Left renal pelvis (tissue), 4 donors: ENCODE results near the gene GAMT. TPM values are rescaled to one million over a fixed set of nuclear protein-coding genes. Genes with fewer than 3 reads are reported as not detected.

ENCODE experiments used
- DNase-seq, 4 donors: peaks; one replicate each; pipeline ENCODE4 v3.0.0-alpha.2; 2013; ENCODE audit warnings: low read depth in 4 of 4, low spot score in 3 of 4
- polyA plus RNA-seq, 4 donors: library from polyadenylated mRNA; unstranded; fragments of 120-200 nt; gene quantifications; one replicate each; pipeline ENCODE4 v1.2.1, GENCODE V29; 2013; ENCODE audit not compliant: insufficient read length in 4 of 4

Gene GAMT
- polyA plus RNA-seq, 4 donors: 24.2 to 37.3 (median 30.3) TPM

DNA sequence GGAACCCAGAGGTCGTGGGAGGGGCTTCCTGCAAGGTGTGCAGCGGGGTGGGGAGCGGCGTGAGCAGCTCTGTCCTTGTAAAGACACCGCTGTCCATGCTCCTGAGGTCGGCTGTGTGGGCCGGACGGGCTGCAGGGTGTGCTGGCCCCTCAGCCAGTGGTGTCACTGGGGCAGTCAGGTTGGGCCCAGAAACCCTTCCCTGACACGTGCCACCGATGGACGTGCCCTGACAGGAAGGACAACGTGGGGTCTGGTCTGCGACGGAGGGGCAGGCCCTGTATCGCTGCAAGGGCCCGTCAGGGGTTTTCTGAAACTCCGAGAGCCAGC is 32.7 kb upstream of the GAMT start:
- no peak for DNase-seq

DNA sequence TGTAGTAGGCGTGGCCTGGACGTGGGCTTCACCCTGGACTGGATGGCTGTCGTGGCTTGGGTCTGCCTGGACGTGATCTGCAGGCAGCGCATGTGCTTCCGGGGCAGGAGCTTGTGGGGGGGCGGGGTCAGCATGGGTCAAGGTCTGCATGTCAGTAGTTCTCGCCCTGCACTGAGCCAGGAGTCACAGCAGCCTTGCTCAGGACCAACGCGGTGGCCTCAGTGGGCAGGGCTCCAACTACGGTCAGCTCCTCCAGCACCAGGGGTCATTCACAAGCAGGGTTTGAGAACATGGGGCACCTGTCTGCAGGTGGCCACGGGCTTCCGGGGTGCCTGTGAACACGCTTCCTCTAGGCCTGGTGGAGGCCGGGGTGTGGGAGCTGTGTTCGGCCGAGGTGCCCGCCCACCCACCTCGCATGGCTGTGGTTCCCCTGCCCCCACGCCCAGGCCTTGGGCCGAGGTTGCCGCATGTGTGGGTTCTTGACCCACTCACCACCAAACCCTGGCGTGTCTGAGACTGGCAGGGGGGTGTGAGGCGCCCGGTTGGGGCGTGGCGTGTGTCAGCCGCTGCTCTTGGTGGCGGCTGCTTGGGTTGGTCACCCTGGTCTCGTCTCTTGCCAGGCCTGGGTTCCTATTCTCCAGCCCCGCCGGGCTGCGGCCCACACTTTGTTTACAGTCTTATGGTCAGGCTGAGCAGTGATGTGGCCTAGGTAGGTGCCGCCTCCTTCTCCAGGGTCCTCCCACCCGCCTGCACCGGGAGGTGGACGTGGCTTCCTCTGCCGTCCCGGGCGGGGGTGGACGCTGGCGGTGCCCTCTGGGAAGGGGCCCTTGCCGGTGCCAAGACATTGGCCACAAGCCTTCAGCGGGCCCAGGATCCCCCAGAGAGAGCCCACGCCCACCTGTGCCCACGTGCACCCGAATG is 32.0 kb upstream of the GAMT start:
- no peak for DNase-seq

GRCh38 chr19:1432507-1432887 is 31.2 kb upstream of the GAMT start:
- DNase-seq: no peak

DNA sequence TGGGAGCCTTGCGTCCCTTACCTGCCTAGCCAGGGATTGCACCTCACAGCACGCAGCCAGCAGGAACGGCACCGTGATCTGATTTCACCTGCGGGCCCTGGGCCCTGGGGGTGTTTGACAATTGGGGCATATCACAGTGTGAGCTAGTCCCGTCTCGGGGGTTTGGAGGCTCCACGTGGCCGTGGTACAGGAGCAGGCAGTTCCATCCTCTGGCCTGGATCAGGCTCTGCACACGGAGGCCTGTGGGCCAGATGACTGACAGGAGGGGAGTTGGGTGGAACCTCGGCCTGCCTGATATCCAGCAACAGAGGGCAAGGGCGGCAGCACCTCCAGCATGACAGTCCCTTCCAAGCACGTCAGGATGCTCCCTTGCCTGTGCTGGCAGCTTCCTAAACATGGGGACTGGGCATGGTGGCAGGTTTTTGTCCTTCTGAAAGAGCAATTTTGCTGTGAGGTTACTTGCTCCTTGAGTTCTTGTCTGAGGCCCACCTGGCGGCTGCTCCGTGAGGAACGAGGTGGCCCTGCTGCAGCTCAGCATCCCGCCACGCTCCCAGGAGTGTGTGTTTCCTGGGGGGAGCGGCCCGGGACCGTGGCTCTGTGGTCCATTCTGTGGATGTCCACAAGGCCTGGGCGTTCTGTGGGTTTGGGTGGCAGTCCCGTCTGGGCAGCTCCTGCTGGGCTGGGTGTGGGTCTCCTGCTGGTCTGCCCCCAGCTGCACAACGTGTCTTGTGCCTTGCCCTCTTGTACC is 30.6 kb upstream of the GAMT start:
- no peak for DNase-seq

- DNase-seq: no peak
Observed at GRCh38 chr19:1430246-1430645, 28.9 kb upstream of the GAMT start.

GRCh38 chr19:1429750-1430149 is 28.4 kb upstream of the GAMT start:
- no peak for DNase-seq

GRCh38 chr19:1428738-1429391 is 27.5 kb upstream of the GAMT start:
- DNase-seq: no peak

- DNase-seq: no peak
Observed at GRCh38 chr19:1427221-1427920, 26.0 kb upstream of the GAMT start.

DNA sequence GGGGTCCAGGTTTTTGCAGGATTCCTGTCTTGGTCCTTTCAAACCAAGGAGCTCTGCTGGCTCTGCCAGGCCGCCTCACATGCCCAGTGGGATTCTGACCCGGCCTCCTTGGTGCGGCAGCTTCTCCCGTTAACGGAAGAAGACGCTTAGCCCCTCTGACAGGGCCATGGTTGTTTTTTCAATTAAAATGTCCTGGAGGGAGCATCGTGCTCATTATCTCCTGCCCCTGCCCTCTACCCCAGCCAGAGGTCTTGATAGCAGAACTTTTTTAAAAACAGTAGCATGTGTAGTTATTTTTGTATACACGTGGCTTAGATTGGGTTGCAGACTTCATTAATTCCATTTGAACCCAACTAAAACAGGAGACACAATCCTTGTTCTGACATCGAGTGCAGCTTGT is 25.4 kb upstream of the GAMT start:
- no peak for DNase-seq

GRCh38 chr19:1425902-1426301 is 24.6 kb upstream of the GAMT start:
- no peak for DNase-seq

DNA sequence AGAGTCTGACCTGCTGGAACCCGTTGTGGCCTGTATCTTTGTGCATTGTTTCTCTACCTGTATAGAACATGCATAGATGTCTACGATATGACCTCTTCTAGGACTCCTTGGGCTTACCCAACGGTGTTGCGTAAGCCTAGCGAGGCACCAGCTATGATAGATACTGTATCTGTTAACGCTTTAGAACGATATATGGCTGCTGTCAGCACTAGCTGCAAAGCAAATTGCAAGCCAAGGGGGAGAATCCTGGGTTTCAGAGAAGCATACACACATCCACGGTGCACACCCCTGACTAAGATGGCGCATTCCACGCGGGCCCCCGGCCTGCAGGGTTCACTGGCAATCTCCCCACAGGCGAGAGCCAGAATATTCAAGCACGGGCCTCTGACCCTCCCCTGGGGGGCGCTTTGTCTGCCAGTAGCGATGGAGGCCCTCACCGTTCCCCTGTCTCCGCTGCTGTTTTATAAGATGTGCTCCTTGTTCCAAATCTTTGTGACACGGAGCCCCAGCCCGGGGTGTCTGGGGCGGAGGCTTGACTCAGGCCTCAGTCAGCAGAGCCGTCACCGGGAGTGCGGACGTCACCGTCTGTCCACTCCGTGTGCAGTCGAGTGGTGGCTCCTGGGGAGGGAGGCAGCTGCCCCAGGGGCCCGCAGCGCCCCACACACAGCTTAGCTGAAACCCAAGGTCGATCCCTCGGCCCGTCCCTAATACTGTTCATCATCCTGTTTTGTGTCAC is 23.9 kb upstream of the GAMT start:
- no peak for DNase-seq

DNA sequence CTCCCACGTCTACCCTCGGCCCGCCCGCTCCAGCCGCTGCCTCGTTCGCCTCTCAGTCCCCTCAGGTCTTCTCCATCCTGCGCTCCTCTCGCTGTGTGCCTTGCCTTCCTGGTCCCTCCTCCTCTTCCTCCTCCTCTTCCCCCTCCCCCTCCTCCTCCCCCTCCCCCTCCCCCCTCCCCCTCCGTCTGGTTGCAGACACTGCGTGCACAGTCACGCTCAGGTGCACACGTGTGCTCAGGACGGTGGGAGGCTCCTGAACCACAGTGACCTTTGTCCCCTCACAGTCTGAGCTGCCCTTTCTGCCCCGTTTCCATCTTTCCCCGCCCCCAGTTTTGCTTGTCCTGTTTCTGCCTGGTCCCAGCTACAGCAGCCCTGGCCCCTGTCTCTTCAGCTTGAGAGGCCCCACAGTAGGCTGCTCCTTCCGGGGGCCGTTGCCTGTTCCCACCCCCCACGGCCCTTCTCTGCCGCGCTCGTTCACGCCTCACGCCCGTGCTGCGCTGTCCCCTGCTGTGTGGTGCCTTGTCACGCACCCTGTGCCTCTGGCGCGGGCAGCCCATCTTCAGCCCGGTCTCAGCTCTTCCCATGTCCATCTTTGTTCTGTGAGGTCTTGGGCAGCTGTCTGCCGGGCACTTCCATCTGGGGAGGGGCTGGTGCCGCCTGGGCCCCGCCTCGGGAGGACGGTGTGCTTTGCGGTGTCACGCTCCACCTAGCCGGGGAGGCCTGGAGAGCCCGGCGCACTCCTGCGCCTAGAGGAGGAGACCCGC is 23.0 kb upstream of the GAMT start:
- no peak for DNase-seq

DNA sequence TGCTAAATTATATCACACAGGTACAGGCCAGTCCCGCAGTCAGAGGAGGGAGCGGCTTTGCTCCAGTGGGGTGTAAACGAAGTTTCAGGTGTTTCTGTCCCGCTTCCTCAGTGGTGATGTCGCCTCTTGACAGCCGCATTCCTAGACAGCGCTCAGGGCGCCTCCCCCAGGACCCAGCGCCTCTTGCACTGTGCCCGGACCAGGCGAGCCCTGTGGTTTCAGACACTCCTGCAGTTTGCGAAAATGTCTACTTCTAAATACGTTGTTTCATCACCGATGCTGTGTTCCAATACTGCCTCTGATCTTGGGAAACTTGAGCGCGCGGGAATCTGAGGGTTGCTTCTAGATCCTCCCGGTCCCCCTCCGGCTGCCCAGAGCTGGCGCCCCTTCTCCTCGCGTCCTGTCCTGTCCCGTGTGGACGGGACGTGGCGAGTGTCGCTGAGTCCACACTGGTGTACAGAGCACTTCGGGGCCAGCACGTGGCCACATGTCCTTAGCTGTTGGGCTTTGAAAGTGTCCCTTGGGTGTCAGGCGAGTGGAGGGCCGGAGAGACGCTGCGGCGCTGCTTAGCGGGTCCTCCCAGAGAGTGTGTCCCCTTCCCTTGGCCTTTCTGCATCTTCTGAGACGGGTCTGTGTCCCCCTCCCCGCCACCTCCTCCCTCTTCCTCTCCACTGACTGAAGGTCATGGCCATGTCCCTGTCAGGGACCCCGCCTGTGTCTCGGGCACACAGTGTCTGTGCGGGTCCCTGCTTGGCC is 22.3 kb upstream of the GAMT start:
- DNase-seq: no peak

- DNase-seq: no peak
Observed at GRCh38 chr19:1422943-1423342, 21.6 kb upstream of the GAMT start.

DNA sequence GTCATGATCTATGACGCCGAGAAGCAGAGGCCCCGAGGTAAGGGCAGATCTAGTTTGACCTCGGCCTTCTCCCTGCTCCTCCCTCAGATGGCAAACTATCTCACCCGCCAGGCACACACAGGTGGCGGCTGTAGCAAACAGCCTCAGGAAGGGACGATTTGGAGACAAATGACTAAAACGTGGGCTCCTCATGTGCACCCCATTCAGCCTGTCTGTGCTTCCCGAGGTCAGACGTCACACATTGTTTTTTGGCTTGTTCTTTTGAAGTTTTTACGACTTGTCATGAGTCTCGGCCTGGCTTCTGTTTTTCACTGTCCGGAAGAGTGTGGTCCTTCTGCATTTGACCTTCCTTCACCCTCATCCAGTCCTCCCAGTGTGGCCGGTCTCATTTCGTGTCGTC is 21.0 kb upstream of the GAMT start:
- DNase-seq: no peak

DNA sequence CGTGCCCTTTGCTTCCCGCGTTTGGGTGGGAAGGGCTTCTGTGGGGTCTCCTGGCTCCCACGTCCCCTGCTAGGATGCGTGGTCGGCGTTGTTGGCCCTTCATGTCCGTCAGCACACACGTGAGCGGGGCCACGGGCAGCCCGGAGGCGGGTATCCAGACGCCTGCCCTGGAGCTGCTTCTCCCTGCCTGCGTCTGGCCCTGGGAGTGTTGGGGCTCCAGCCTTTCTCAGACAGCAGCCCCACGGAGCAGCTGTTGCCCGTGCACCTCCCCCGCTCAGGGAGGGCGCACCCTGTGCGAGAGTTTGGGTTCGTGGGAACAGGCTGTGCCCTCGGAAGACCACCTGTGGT is 20.6 kb upstream of the GAMT start:
- DNase-seq: no peak

- no peak for DNase-seq
Observed at GRCh38 chr19:1421218-1421957, 20.0 kb upstream of the GAMT start.

DNA sequence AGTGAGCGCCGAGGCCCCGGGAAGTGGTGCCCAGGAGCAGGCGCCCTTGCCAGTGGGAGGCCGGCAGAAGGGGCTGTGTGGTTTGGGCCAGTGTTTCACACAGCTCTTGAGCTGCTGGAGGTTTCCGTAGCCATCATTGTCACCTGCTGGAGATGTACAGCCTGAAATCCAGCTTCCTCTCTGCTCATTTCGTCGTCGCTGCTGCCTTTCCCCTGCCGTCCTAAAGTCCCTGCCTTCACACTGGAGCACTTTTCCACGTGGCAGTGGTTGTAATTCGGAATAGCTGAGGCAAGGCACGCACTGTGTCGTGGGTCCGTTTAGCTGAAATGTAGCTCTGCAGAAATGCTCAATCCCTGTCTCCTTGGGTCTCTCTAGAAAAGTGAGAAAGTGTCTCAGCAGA is 19.2 kb upstream of the GAMT start:
- DNase-seq: no peak
